RWPE2 (cell line): ENCODE measurements around the gene IFT43.
A peak's percentile ranks its signal among the peaks of the same experiment; 100 is the strongest.

Experiments used
- ATAC-seq: fragments of 200-7000 bp; cut with Tn5 transposase; 3 replicates; pipeline ENCODE4 v1.9.1; 2021; ENCODE audit warnings: low read depth
- DNase-seq: peaks from one replicate; pipeline ENCODE4 v3.0.0-alpha.2; 2020; ENCODE audit warnings: low spot score
- H3K27ac ChIP-seq: fragments of 450-650 bp; 2 replicates; pipeline ENCODE4 v1.5.1; 2017; ENCODE audit warnings: mild to moderate bottlenecking; ENCODE audit not compliant: poor library complexity, severe bottlenecking
- H3K27me3 ChIP-seq: fragments of 250-450 bp; sonication (Bioruptor Pico); 2 replicates; pipeline ENCODE4 v1.5.1; 2021; ENCODE audit warnings: mild to moderate bottlenecking, moderate library complexity; ENCODE audit not compliant: insufficient read depth, poor library complexity, severe bottlenecking
- H3K36me3 ChIP-seq: fragments of 250-450 bp; sonication (Bioruptor Pico); 2 replicates; pipeline ENCODE4 v1.5.1; 2020; ENCODE audit warnings: low read depth, mild to moderate bottlenecking, moderate library complexity
- H3K4me1 ChIP-seq: fragments of 250-450 bp; sonication (Bioruptor Pico); 2 replicates; pipeline ENCODE4 v1.5.1; 2021; ENCODE audit warnings: mild to moderate bottlenecking, moderate library complexity; ENCODE audit not compliant: insufficient read depth, poor library complexity, severe bottlenecking
- H3K4me3 ChIP-seq: fragments of 250-450 bp; sonication (Bioruptor Pico); 2 replicates; pipeline ENCODE4 v1.5.1; 2021; ENCODE audit warnings: mild to moderate bottlenecking, moderate library complexity; ENCODE audit not compliant: severe bottlenecking
- H3K9me3 ChIP-seq: fragments of 250-450 bp; sonication (Bioruptor Pico); 2 replicates; pipeline ENCODE4 v1.5.1; 2021; ENCODE audit warnings: mild to moderate bottlenecking, moderate library complexity; ENCODE audit not compliant: severe bottlenecking
- TF ChIP-seq, protein P1 (sequence below): fragments of 450-650 bp; IDR thresholded peaks from one replicate; pipeline ENCODE4 v1.5.1; 2017; ENCODE audit warnings: mild to moderate bottlenecking, moderate library complexity; ENCODE audit not compliant: poor library complexity, severe bottlenecking

Gene IFT43

DNA sequence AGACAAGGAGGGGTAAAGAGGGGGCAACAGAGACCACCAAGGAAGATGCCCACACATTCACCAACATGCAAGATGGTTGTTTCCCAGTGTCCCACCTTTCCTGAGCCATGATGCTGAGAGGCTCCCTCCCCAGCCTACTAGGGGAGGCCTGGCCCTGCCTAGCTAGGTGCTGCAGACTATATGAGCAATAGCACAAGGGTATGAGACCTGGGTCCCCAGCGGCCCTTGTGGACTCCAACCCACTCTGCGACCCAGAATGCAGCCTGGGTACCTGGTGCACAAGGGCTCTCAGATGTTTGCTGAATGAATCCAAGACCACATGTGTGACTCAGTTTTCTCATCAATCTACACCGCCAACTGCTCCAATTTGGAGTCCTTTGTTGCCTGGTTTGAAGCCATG is 17.7 kb upstream of the IFT43 start:
- TF ChIP-seq, protein P1, sequence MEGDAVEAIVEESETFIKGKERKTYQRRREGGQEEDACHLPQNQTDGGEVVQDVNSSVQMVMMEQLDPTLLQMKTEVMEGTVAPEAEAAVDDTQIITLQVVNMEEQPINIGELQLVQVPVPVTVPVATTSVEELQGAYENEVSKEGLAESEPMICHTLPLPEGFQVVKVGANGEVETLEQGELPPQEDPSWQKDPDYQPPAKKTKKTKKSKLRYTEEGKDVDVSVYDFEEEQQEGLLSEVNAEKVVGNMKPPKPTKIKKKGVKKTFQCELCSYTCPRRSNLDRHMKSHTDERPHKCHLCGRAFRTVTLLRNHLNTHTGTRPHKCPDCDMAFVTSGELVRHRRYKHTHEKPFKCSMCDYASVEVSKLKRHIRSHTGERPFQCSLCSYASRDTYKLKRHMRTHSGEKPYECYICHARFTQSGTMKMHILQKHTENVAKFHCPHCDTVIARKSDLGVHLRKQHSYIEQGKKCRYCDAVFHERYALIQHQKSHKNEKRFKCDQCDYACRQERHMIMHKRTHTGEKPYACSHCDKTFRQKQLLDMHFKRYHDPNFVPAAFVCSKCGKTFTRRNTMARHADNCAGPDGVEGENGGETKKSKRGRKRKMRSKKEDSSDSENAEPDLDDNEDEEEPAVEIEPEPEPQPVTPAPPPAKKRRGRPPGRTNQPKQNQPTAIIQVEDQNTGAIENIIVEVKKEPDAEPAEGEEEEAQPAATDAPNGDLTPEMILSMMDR, result no peak
- Histone ChIP-seq H3K9me3 (no peaks in the 10 kb centered on the region), H3K27me3 (no peaks in the 10 kb centered on the region), H3K27ac (no peak overlapping the region), H3K36me3 (no peaks in the 10 kb centered on the region), H3K4me1 (no peaks in the 10 kb centered on the region), H3K4me3 (no peak overlapping the region)
- no peak for DNase-seq
- no peak for ATAC-seq

DNA sequence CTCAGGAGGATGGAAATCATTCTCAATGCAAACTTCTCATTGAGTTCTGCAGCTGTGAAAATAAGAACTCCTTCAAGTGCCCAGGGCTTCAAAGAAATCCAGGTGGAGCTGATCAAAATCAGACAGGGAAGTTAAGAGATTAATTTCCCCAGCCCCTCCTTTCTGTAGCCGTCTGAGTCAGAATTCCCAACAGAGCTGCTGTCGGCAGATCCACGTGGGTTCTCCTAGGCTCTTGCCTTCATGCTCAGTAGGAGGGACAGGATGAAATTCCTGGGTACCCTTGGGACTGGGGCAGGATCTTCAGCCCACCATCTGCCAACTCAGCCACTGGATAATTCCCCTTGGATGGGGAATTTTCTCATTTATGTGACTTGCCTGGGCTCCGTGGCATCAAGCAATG is 17.1 kb upstream of the IFT43 start:
- Histone ChIP-seq H3K36me3 (no peaks in the 10 kb centered on the region), H3K4me3 (no peak overlapping the region), H3K4me1 (no peaks in the 10 kb centered on the region), H3K27ac (no peak overlapping the region), H3K27me3 (no peaks in the 10 kb centered on the region), H3K9me3 (no peaks in the 10 kb centered on the region)
- ATAC-seq (peak; percentile 38; the same call in 1 of the 3 replicates), DNase-seq (no peak)
- TF ChIP-seq, protein P1, result no peak

DNA sequence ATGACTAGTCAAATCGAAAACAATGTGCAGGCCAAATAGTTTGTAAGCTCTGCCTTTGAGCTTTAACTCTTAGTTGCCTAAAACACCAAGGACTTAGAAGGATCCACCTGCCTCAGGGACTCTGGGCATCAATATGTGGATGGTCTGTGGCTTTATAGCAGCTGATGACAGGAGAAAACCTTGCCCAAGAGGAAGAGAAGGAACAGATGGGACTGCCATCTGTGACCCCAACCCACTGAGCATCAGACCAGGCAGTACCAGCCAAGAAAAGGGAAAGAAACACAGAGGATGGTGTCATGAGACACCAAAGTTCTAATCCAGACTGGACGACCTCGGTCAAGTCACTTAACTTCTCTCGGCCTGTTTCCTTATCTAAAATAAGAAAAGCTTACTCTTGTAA is 16.4 kb upstream of the IFT43 start:
- Histone ChIP-seq H3K36me3 (no peaks in the 10 kb centered on the region), H3K27me3 (no peaks in the 10 kb centered on the region), H3K4me3 (no peak overlapping the region), H3K27ac (no peak overlapping the region), H3K4me1 (no peaks in the 10 kb centered on the region), H3K9me3 (no peaks in the 10 kb centered on the region)
- no peak for DNase-seq
- TF ChIP-seq, protein P1, result no peak
- no peak for ATAC-seq

DNA sequence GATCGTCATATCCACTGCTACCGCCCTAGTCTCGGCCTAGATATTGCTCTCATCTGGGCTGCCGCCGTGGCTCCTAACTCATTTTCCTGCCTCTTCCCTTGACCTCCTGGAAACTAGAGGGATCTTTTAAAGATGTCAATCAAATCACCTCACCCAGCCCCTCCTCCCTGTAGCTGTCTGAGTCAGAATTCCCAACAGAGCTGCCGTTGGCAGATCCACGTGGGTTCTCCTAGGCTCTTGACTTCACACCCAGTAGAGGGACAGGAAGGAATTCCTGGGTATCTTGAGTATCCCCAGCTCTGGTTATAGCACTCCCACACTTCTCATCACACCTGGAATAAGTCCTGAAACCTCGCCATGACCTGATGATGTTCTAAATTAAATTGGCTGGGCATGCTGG is 15.7 kb upstream of the IFT43 start:
- no peaks in the 10 kb centered on the region for H3K36me3 ChIP-seq
- H3K4me1 ChIP-seq, result no peaks in the 10 kb centered on the region
- no peak overlapping the region for H3K4me3 ChIP-seq
- ATAC-seq, result peak; percentile 41; the same call in 2 of the 3 replicates
- H3K27ac ChIP-seq, result no peak overlapping the region
- TF ChIP-seq, protein P1, result no peak
- no peaks in the 10 kb centered on the region for H3K9me3 ChIP-seq
- no peak for DNase-seq
- no peaks in the 10 kb centered on the region for H3K27me3 ChIP-seq

DNA sequence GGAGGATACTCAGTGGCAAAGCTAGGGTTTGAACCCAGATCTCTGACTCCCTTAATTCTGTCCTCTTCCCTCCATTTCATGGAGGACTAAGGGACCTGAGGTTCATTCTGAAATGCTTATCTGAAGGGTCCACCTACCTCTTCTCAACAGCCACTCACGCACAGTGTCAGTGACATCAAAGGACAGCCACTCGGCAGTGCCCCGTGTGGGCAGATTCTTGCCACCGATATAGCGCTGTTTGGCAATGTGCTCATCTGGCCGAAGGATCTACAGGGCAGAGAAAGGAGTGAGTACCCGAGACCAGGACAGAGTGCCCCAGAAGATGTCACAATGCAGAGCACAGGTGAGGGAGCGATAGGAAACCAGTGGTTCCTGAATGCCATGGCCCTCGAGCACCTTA is 14.6 kb upstream of the IFT43 start:
- no peaks in the 10 kb centered on the region for H3K36me3 ChIP-seq
- no peaks in the 10 kb centered on the region for H3K4me1 ChIP-seq
- no peaks in the 10 kb centered on the region for H3K9me3 ChIP-seq
- TF ChIP-seq, protein P1, result no peak
- no peak for DNase-seq
- H3K27me3 ChIP-seq, result no peaks in the 10 kb centered on the region
- H3K4me3 ChIP-seq, result no peak overlapping the region
- no peak overlapping the region for H3K27ac ChIP-seq
- ATAC-seq, result no peak
